OCI-LY1 (cell line): ENCODE results near the gene LMBRD1.

Experiments
- H2AFZ ChIP-seq: fragments of 200-600 bp; sonication (generic), shearing (Covaris generic); 2 replicates; pipeline ENCODE4 v1.6.0; 2014; ENCODE audit warnings: antibody characterized with exemption, mild to moderate bottlenecking, low read length
- H3F3A ChIP-seq: fragments of 200-600 bp; sonication (generic), shearing (Covaris generic); 2 replicates; pipeline ENCODE4 v1.6.0; 2014; ENCODE audit warnings: mild to moderate bottlenecking, antibody characterized with exemption, low read length, moderate library complexity; ENCODE audit not compliant: insufficient read depth
- H3K27ac ChIP-seq: fragments of 200-600 bp; sonication (generic); 2 replicates; pipeline ENCODE4 v1.5.1; 2014; ENCODE audit warnings: low read length, mixed run types, mild to moderate bottlenecking, low read depth; ENCODE audit not compliant: poor library complexity, severe bottlenecking
- H3K27me3 ChIP-seq: fragments of 200-600 bp; sonication (generic); 2 replicates; pipeline ENCODE4 v1.6.0; 2014; ENCODE audit warnings: antibody characterized with exemption, mild to moderate bottlenecking, low read length, moderate library complexity; ENCODE audit not compliant: insufficient read depth
- H3K36me3 ChIP-seq: fragments of 200-600 bp; sonication (generic); 2 replicates; pipeline ENCODE4 v1.6.1; 2014; ENCODE audit warnings: mild to moderate bottlenecking, antibody characterized with exemption, low read length, moderate library complexity, mixed read lengths; ENCODE audit not compliant: insufficient read depth
- H3K4me1 ChIP-seq: fragments of 200-600 bp; sonication (generic); 2 replicates; pipeline ENCODE4 v1.5.1; 2014; ENCODE audit warnings: mild to moderate bottlenecking, low read length, moderate library complexity; ENCODE audit not compliant: insufficient read depth, severe bottlenecking
- H3K4me2 ChIP-seq: fragments of 200-600 bp; sonication (generic), shearing (Covaris generic); 2 replicates; pipeline ENCODE4 v1.6.1; 2014; ENCODE audit warnings: low read length
- H3K4me3 ChIP-seq: fragments of 200-600 bp; sonication (generic); 2 replicates; pipeline ENCODE4 v1.5.1; 2014; ENCODE audit warnings: low read length, low read depth, mild to moderate bottlenecking, mixed read lengths; ENCODE audit not compliant: poor library complexity, severe bottlenecking
- H3K79me2 ChIP-seq: fragments of 200-600 bp; shearing (Covaris generic); 2 replicates; pipeline ENCODE4 v1.6.1; 2016; ENCODE audit warnings: mixed run types, low read length, mixed read lengths; ENCODE audit not compliant: insufficient read depth
- H3K9ac ChIP-seq: fragments of 200-600 bp; sonication (generic), shearing (Covaris generic); 2 replicates; pipeline ENCODE4 v1.6.1; 2014; ENCODE audit warnings: mild to moderate bottlenecking, low read length, mixed read lengths
- H3K9me2 ChIP-seq: fragments of 200-600 bp; sonication (generic), shearing (Covaris generic); 2 replicates; pipeline ENCODE4 v1.6.1; 2014; ENCODE audit warnings: low read depth, mild to moderate bottlenecking, low read length, mixed read lengths
- H3K9me3 ChIP-seq: fragments of 200-600 bp; shearing (Covaris generic); 2 replicates; pipeline ENCODE4 v1.6.1; 2014; ENCODE audit warnings: low read length, mixed read lengths
- H4K20me1 ChIP-seq: fragments of 200-600 bp; sonication (generic), shearing (Covaris generic); 2 replicates; pipeline ENCODE4 v1.6.0; 2016; ENCODE audit warnings: mild to moderate bottlenecking, low read length; ENCODE audit not compliant: insufficient read depth
- EZH2 ChIP-seq: fragments of 200-600 bp; sonication (generic), shearing (Covaris generic); IDR thresholded peaks from 2 replicates; pipeline ENCODE4 v1.8.0; 2017; ENCODE audit warnings: borderline replicate concordance, mixed run types, mild to moderate bottlenecking, antibody characterized with exemption, low read length, moderate library complexity, mixed read lengths
- TF ChIP-seq, protein P1 (sequence below): fragments of 200-600 bp; sonication (generic), shearing (Covaris generic); IDR thresholded peaks from 2 replicates; pipeline ENCODE4 v1.5.1; 2017; ENCODE audit warnings: mild to moderate bottlenecking, antibody characterized with exemption, low read length, moderate library complexity, mixed read lengths

Gene LMBRD1

DNA sequence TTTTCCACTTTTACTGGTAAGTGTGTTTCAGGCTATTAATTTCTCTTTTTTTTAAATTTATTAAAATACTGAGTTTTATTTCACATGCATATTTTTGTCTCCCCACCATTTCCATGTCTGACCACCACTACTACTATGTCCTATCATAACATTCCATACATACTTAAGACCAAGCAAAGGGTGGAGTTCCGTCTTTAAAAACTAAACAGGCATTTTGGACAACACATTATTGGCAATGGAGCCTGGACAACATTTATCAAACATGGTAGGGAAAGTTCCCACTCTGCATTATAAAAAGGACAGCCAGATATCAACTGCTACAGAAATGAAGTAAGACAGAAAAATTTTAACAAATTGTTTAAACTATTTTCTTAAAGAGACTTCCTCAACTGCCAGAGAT is 91.9 kb downstream of the LMBRD1 start:
- Histone ChIP-seq H3K4me3 (no peak overlapping the region), H3K27me3 (no peaks in the 10 kb centered on the region), H3F3A (no peaks in the 10 kb centered on the region), H3K79me2 (no peaks in the 10 kb centered on the region), H3K36me3 (peaks cover 27% of the 10 kb centered on the region), H4K20me1 (no peaks in the 10 kb centered on the region), H3K4me1 (no peaks in the 10 kb centered on the region), H2AFZ (no peak overlapping the region), H3K4me2 (no peak overlapping the region), H3K9me3 (no peaks in the 10 kb centered on the region), H3K9me2 (no peaks in the 10 kb centered on the region), H3K27ac (no peak overlapping the region), H3K9ac (no peak overlapping the region)
- TF ChIP-seq EZH2 = no peak
- TF ChIP-seq, protein P1, sequence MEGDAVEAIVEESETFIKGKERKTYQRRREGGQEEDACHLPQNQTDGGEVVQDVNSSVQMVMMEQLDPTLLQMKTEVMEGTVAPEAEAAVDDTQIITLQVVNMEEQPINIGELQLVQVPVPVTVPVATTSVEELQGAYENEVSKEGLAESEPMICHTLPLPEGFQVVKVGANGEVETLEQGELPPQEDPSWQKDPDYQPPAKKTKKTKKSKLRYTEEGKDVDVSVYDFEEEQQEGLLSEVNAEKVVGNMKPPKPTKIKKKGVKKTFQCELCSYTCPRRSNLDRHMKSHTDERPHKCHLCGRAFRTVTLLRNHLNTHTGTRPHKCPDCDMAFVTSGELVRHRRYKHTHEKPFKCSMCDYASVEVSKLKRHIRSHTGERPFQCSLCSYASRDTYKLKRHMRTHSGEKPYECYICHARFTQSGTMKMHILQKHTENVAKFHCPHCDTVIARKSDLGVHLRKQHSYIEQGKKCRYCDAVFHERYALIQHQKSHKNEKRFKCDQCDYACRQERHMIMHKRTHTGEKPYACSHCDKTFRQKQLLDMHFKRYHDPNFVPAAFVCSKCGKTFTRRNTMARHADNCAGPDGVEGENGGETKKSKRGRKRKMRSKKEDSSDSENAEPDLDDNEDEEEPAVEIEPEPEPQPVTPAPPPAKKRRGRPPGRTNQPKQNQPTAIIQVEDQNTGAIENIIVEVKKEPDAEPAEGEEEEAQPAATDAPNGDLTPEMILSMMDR = no peak

DNA sequence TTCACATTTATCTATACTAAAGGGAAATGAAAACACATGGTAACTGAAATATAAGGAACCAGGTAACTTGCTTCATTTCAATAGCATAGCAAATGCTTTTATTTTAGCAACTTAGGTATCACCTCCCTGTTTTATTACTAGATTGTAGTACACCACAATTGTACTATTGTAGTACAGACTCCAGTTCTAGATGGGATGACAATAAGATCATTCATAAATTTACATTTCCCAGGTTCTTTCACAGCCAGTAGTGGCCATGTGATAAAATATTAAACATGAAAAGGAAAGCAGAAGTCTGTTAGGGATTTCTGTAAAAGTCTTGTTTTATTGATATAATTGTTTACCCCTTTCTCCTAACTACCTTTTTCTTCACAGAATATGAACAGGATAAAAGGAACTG is 97.2 kb downstream of the LMBRD1 start:
- H3F3A ChIP-seq = no peaks in the 10 kb centered on the region
- peaks cover 40% of the 10 kb centered on the region for H3K36me3 ChIP-seq

DNA sequence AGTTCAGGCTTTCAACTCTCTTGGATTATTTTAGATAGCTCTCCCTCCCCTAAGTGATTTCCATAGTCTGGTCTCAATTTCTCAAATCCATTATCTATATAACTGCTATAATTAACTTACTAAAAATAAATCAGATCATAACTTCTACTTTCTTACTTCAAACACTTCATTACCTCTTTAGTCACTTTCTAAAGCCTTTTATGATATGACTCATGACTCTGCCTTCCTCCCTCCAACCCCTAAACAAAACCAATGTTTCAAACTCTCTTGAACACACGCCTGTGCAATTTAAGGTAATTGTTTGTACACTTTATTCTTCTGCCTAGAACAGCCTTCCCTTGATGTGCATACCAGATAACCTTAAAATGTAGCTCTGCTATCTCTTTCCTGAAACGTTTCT is 100.5 kb downstream of the LMBRD1 start:
- Histone ChIP-seq H3K4me2 (no peak overlapping the region), H2AFZ (no peak overlapping the region), H3K27ac (no peak overlapping the region), H3K9me3 (no peaks in the 10 kb centered on the region), H3K27me3 (no peaks in the 10 kb centered on the region), H4K20me1 (no peaks in the 10 kb centered on the region), H3K9ac (no peak overlapping the region), H3K36me3 (peaks cover 35% of the 10 kb centered on the region), H3K79me2 (no peaks in the 10 kb centered on the region), H3K4me1 (no peaks in the 10 kb centered on the region), H3K4me3 (no peak overlapping the region), H3F3A (no peaks in the 10 kb centered on the region), H3K9me2 (no peaks in the 10 kb centered on the region)
- TF ChIP-seq, protein P1 = no peak
- no peak for TF ChIP-seq EZH2

More for the DNA sequence above, 97.2 kb downstream of the LMBRD1 start:
- Histone ChIP-seq H3K9me3 (no peaks in the 10 kb centered on the region), H3K4me2 (no peak overlapping the region), H3K9me2 (no peaks in the 10 kb centered on the region), H3K4me3 (no peak overlapping the region), H3K4me1 (no peaks in the 10 kb centered on the region), H2AFZ (no peak overlapping the region), H3K9ac (no peak overlapping the region), H3K27me3 (no peaks in the 10 kb centered on the region), H4K20me1 (no peaks in the 10 kb centered on the region), H3K79me2 (no peaks in the 10 kb centered on the region), H3K27ac (no peak overlapping the region)
- TF ChIP-seq EZH2 = no peak
- TF ChIP-seq, protein P1 = no peak
